ENCODE data around the gene PPP2R5D.
"Not testable (repeated sequence)": the region's sequence is repeated elsewhere in the genome, so short reads cannot be mapped to it uniquely, and the experiment has no call there.

PPP2R5D gene

DNA sequence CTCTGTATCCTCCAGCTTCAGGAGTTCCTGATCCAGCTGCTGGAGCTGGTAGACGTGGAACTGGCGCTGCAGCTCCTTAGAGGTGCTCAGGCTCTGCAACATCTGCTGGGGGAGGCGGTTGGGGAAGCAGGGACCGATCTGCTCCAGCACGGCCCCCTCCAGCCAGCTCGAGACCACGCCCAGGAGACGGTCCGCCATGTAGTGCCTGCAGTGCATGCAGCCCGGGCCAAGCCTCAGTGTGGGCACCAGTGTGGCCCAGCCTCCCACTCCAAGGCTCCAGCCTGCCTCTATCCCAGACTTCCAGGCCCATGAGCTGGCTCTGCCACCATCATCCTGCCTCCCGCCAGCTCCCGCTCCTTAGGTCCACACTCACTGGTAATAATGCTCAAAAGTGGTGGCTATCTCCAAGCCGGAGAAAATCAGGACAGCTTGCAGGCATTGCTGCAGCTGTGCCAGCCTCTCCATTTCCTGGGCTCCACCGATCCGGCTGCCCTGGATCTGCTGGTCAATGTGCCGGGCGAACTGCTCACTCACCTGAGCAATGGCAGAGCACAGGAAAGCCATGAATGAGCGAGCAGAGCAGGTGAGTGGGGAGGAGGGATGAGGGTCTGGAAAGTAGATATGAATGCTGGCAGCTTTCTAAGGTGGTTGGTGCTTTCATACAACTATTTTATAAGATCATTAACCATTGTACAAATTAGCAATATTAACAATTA lies 56.3 kb downstream of the PPP2R5D start:
- Histone ChIP-seq H3K27me3 (ENCODE audit: control insufficient read depth, low read length) (no peaks in the 10 kb centered on the region), H3K27ac (ENCODE audit: low read depth, low read length) (no peak overlapping the region), H3K9me3 (ENCODE audit: control insufficient read depth, insufficient read depth, low read length) (no peaks in the 10 kb centered on the region), H3K9me2 (replicated peaks; ENCODE audit: control insufficient read depth, low read length) (no peaks in the 10 kb centered on the region), H3K36me3 (ENCODE audit: control insufficient read depth, low read length) (peaks cover 15% of the 10 kb centered on the region; the same call in 1 of the 2 replicates), H3K4me1 (ENCODE audit: control insufficient read depth, low read length) (no peaks in the 10 kb centered on the region), H3K4me3 (ENCODE audit: low read length) (no peak overlapping the region), H4K20me1 (ENCODE audit: control insufficient read depth, insufficient read depth, low read depth, low read length) (no peaks in the 10 kb centered on the region), H3K79me2 (ENCODE audit: control insufficient read depth, low read length) (no peaks in the 10 kb centered on the region), H3K4me2 (ENCODE audit: low read length) (no peak overlapping the region), H3F3A (ENCODE audit: control insufficient read depth, insufficient read depth) (no peaks in the 10 kb centered on the region)
- no peak for TF ChIP-seq EZH2phosphoT487 (IDR thresholded peaks at IDR 0.05; ENCODE audit: borderline replicate concordance, low read length)
- TF ChIP-seq, protein P1, sequence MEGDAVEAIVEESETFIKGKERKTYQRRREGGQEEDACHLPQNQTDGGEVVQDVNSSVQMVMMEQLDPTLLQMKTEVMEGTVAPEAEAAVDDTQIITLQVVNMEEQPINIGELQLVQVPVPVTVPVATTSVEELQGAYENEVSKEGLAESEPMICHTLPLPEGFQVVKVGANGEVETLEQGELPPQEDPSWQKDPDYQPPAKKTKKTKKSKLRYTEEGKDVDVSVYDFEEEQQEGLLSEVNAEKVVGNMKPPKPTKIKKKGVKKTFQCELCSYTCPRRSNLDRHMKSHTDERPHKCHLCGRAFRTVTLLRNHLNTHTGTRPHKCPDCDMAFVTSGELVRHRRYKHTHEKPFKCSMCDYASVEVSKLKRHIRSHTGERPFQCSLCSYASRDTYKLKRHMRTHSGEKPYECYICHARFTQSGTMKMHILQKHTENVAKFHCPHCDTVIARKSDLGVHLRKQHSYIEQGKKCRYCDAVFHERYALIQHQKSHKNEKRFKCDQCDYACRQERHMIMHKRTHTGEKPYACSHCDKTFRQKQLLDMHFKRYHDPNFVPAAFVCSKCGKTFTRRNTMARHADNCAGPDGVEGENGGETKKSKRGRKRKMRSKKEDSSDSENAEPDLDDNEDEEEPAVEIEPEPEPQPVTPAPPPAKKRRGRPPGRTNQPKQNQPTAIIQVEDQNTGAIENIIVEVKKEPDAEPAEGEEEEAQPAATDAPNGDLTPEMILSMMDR (IDR thresholded peaks at IDR 0.05; ENCODE audit: low read depth, low read length, poor library complexity, severe bottlenecking) = no peak

DNA sequence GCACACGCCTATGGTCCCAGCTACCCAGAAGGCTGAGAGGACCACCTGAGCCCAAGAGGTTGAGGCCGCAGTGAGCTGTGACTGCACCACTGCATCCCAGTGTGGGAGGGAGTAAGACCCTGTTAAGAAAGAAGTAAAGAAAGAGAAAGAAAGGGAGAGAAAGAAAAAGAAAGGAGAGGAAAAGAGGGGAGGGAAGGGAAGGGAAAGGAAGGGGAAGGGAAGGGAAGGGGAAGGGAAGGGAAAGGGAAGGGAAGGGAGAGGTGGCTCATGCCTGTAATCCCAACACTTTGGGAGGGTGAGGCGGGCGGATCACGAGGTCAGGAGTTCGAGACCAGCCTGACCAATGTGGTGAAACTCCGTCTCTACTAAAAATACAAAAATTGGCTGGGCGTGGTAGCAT lies 57.1 kb downstream of the PPP2R5D start:
- H3K27ac ChIP-seq (ENCODE audit: low read depth, low read length); H3K79me2 ChIP-seq (ENCODE audit: control insufficient read depth, low read length); H3K9me2 ChIP-seq (replicated peaks; ENCODE audit: control insufficient read depth, low read length); H3K9me3 ChIP-seq (ENCODE audit: control insufficient read depth, insufficient read depth, low read length); H3K4me3 ChIP-seq (ENCODE audit: low read length); H3F3A ChIP-seq (ENCODE audit: control insufficient read depth, insufficient read depth); H4K20me1 ChIP-seq (ENCODE audit: control insufficient read depth, insufficient read depth, low read depth, low read length); H3K4me1 ChIP-seq (ENCODE audit: control insufficient read depth, low read length); H3K4me2 ChIP-seq (ENCODE audit: low read length); H3K27me3 ChIP-seq (ENCODE audit: control insufficient read depth, low read length): not testable (repeated sequence)
- peaks cover 12% of the 10 kb centered on the region; the same call in 1 of the 2 replicates for H3K36me3 ChIP-seq (ENCODE audit: control insufficient read depth, low read length)

DNA sequence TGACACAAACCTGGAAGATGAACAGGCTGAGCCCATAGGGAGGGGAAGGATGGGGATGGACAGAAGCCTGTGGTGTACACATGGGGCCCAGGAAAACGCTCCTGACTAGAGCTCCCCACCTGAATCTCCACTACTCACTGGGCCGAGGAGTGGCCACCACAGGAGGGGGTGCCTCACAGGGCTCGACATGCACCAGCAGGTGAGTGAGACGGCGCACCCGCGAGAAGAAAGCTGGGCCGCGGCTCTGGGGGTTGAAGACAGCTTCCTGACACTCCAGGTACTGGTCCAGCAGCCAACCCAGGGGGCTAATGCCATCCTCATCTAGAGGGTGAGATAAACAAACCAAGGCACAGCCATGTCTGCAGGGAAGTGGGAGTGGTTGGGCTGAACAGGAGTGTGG lies 58.9 kb downstream of the PPP2R5D start:
- TF ChIP-seq, protein P1 (IDR thresholded peaks at IDR 0.05; ENCODE audit: low read depth, low read length, poor library complexity, severe bottlenecking) = no peak
- no peak for TF ChIP-seq EZH2phosphoT487 (IDR thresholded peaks at IDR 0.05; ENCODE audit: borderline replicate concordance, low read length)
- H4K20me1 ChIP-seq (ENCODE audit: control insufficient read depth, insufficient read depth, low read depth, low read length) = no peaks in the 10 kb centered on the region
- H3K4me3 ChIP-seq (ENCODE audit: low read length) = no peak overlapping the region
- no peak overlapping the region for H3K27ac ChIP-seq (ENCODE audit: low read depth, low read length)
- no peak overlapping the region for H3K4me2 ChIP-seq (ENCODE audit: low read length)
- H3F3A ChIP-seq (ENCODE audit: control insufficient read depth, insufficient read depth) = no peaks in the 10 kb centered on the region
- H3K27me3 ChIP-seq (ENCODE audit: control insufficient read depth, low read length) = no peaks in the 10 kb centered on the region
- H3K36me3 ChIP-seq (ENCODE audit: control insufficient read depth, low read length) = peaks cover 10% of the 10 kb centered on the region; the same call in 1 of the 2 replicates
- no peaks in the 10 kb centered on the region for H3K79me2 ChIP-seq (ENCODE audit: control insufficient read depth, low read length)
- no peaks in the 10 kb centered on the region for H3K9me2 ChIP-seq (replicated peaks; ENCODE audit: control insufficient read depth, low read length)
- H3K4me1 ChIP-seq (ENCODE audit: control insufficient read depth, low read length) = no peaks in the 10 kb centered on the region
- no peaks in the 10 kb centered on the region for H3K9me3 ChIP-seq (ENCODE audit: control insufficient read depth, insufficient read depth, low read length)

DNA sequence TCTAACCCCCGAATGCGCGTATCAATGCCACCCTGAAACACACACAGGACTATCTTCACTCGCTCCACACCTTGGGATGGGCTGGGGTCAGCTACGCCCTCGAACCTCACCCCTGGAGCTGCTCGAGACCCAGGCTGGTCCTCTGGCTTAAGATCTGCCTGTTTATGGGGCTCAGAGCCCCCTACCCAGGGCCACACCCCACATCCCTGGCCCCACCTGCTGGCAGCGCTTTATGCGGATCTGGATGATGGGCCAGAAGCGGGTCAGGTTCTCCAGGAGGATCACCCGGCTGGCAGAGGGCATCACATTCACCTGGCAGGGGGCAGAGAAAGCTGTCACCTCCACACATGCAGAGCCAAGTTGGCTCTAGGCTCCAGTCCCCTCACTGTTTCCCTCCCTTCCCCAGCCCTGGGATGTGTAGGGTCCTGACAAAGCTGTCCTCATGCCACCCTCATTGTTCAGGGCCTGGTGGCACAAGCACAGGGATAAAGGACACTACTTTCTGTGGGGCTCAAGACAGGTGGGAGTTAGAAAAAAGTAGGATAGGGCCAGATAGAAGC lies 61.1 kb downstream of the PPP2R5D start:
- H4K20me1 ChIP-seq (ENCODE audit: control insufficient read depth, insufficient read depth, low read depth, low read length) = no peaks in the 10 kb centered on the region
- H3K27ac ChIP-seq (ENCODE audit: low read depth, low read length) = no peak overlapping the region
- H3F3A ChIP-seq (ENCODE audit: control insufficient read depth, insufficient read depth) = no peaks in the 10 kb centered on the region
- no peaks in the 10 kb centered on the region for H3K79me2 ChIP-seq (ENCODE audit: control insufficient read depth, low read length)
- H3K9me2 ChIP-seq (replicated peaks; ENCODE audit: control insufficient read depth, low read length) = no peaks in the 10 kb centered on the region
- no peaks in the 10 kb centered on the region for H3K4me1 ChIP-seq (ENCODE audit: control insufficient read depth, low read length)
- TF ChIP-seq, protein P1 (IDR thresholded peaks at IDR 0.05; ENCODE audit: low read depth, low read length, poor library complexity, severe bottlenecking) = no peak
- no peak for TF ChIP-seq EZH2phosphoT487 (IDR thresholded peaks at IDR 0.05; ENCODE audit: borderline replicate concordance, low read length)
- no peak overlapping the region for H3K4me3 ChIP-seq (ENCODE audit: low read length)
- no peaks in the 10 kb centered on the region for H3K9me3 ChIP-seq (ENCODE audit: control insufficient read depth, insufficient read depth, low read length)
- H3K4me2 ChIP-seq (ENCODE audit: low read length) = no peak overlapping the region
- H3K27me3 ChIP-seq (ENCODE audit: control insufficient read depth, low read length) = no peaks in the 10 kb centered on the region
- peaks cover 13% of the 10 kb centered on the region; the same call in 1 of the 2 replicates for H3K36me3 ChIP-seq (ENCODE audit: control insufficient read depth, low read length)

All from DOHH2 (cell line).